ENCODE measurements around the gene HSBP1.

Gene HSBP1

DNA sequence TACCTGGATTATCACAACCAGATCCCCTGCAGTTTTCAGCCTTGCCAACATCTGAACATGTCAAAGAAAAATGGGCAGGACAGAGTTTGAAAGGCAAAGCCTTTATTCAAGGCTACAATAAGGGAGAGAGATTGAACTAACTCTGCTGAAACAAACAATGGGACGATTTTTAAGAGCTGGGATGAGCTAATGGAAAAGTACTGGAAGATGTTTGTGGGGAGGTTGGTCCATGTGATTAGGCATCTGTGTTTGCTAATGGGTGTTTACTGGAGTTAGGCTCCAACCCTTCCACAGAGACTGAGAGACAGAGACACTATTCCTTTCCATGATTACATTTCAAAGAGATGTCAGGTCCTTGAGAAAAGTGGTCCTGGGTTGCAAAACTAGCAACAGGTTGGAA, 35.0 kb upstream of the HSBP1 start:
- no peaks in the 10 kb centered on the region for H3F3A ChIP-seq (ENCODE audit: low read depth)
- H3K4me1 ChIP-seq (ENCODE audit: insufficient read depth, low read length, poor library complexity, severe bottlenecking), result peaks cover 36% of the 10 kb centered on the region
- no peaks in the 10 kb centered on the region for H3K9me3 ChIP-seq (ENCODE audit: insufficient read depth, low read depth, low read length)
- no peaks in the 10 kb centered on the region for H3K9me2 ChIP-seq (replicated peaks; ENCODE audit: low read depth, low read length)
- no peaks in the 10 kb centered on the region for H3K36me3 ChIP-seq (ENCODE audit: insufficient read depth, low read length)
- TF ChIP-seq, protein P1, sequence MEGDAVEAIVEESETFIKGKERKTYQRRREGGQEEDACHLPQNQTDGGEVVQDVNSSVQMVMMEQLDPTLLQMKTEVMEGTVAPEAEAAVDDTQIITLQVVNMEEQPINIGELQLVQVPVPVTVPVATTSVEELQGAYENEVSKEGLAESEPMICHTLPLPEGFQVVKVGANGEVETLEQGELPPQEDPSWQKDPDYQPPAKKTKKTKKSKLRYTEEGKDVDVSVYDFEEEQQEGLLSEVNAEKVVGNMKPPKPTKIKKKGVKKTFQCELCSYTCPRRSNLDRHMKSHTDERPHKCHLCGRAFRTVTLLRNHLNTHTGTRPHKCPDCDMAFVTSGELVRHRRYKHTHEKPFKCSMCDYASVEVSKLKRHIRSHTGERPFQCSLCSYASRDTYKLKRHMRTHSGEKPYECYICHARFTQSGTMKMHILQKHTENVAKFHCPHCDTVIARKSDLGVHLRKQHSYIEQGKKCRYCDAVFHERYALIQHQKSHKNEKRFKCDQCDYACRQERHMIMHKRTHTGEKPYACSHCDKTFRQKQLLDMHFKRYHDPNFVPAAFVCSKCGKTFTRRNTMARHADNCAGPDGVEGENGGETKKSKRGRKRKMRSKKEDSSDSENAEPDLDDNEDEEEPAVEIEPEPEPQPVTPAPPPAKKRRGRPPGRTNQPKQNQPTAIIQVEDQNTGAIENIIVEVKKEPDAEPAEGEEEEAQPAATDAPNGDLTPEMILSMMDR (conservative IDR thresholded peaks at IDR 0.05; ENCODE audit: low read length), result no peak
- no peak for TF ChIP-seq EZH2phosphoT487 (IDR thresholded peaks at IDR 0.05; ENCODE audit: borderline replicate concordance)
- no peaks in the 10 kb centered on the region for H4K20me1 ChIP-seq (ENCODE audit: insufficient read depth, low read length, poor library complexity, severe bottlenecking)
- no peak overlapping the region for H3K4me2 ChIP-seq (ENCODE audit: low read depth, low read length, poor library complexity, severe bottlenecking)
- H2AFZ ChIP-seq (ENCODE audit: low read length), result no peak overlapping the region
- no peaks in the 10 kb centered on the region for H3K79me2 ChIP-seq (ENCODE audit: insufficient read depth, low read length)
- H3K9ac ChIP-seq (ENCODE audit: low read depth, low read length, poor library complexity, severe bottlenecking), result no peak overlapping the region
- no peaks in the 10 kb centered on the region for H3K27me3 ChIP-seq (ENCODE audit: insufficient read depth, low read length, poor library complexity, severe bottlenecking)
- H3K4me3 ChIP-seq (ENCODE audit: low read length, poor library complexity, severe bottlenecking), result no peak overlapping the region

DNA sequence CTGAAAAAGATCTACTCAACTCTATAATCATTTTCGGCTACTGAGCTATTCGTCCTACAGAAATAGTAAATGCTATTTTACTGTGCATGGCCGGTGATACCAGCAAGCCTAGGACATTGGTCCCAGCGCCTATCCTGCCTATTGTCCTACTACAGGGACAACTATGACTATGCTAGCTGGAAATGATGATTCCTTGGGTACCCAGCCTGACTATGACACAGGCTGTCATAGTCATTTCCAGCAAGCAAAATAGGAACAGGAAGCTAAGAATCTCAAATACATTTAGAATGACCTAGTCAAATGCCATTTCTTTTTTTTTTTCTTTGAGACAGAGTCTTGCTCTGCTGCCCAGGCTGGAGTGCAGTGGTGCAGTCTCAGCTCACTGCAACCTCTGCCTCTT, 33.7 kb upstream of the HSBP1 start:
- no peak for TF ChIP-seq EZH2phosphoT487 (IDR thresholded peaks at IDR 0.05; ENCODE audit: borderline replicate concordance)
- TF ChIP-seq, protein P1 (conservative IDR thresholded peaks at IDR 0.05; ENCODE audit: low read length), result no peak
- no peak overlapping the region for H3K9ac ChIP-seq (ENCODE audit: low read depth, low read length, poor library complexity, severe bottlenecking)
- no peaks in the 10 kb centered on the region for H3K9me2 ChIP-seq (replicated peaks; ENCODE audit: low read depth, low read length)
- no peak overlapping the region for H3K4me2 ChIP-seq (ENCODE audit: low read depth, low read length, poor library complexity, severe bottlenecking)
- no peaks in the 10 kb centered on the region for H3K9me3 ChIP-seq (ENCODE audit: insufficient read depth, low read depth, low read length)
- H3K36me3 ChIP-seq (ENCODE audit: insufficient read depth, low read length), result no peaks in the 10 kb centered on the region
- H3K27me3 ChIP-seq (ENCODE audit: insufficient read depth, low read length, poor library complexity, severe bottlenecking), result no peaks in the 10 kb centered on the region
- H4K20me1 ChIP-seq (ENCODE audit: insufficient read depth, low read length, poor library complexity, severe bottlenecking), result no peaks in the 10 kb centered on the region
- peaks cover 28% of the 10 kb centered on the region for H3K4me1 ChIP-seq (ENCODE audit: insufficient read depth, low read length, poor library complexity, severe bottlenecking)
- no peaks in the 10 kb centered on the region for H3F3A ChIP-seq (ENCODE audit: low read depth)
- H3K4me3 ChIP-seq (ENCODE audit: low read length, poor library complexity, severe bottlenecking), result no peak overlapping the region
- peak overlapping the region; percentile 22; the same call in 1 of the 2 replicates for H2AFZ ChIP-seq (ENCODE audit: low read length)
- H3K79me2 ChIP-seq (ENCODE audit: insufficient read depth, low read length), result no peaks in the 10 kb centered on the region

DNA sequence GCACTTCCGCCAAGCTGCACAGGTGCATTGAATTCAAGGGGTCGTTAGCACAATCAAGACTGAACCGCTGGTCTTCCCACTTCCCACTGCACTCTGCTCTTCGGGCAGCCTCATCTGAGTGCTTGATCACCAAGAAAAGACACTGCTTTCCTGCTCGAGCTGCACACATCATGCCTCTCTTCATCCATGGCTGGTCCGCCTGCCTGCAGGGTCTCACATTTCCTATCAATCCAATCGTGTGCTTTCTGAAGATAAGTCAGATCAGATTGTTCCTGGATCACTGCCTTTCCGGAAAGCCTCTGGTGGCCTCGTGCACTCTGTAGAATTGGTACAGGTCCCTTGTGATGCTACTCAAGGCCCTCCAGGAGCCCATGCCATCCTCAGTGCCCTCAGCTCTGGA, 30.8 kb upstream of the HSBP1 start:
- H3K27me3 ChIP-seq (ENCODE audit: insufficient read depth, low read length, poor library complexity, severe bottlenecking), result no peaks in the 10 kb centered on the region
- no peaks in the 10 kb centered on the region for H3F3A ChIP-seq (ENCODE audit: low read depth)
- H3K4me2 ChIP-seq (ENCODE audit: low read depth, low read length, poor library complexity, severe bottlenecking), result no peak overlapping the region
- no peaks in the 10 kb centered on the region for H3K9me3 ChIP-seq (ENCODE audit: insufficient read depth, low read depth, low read length)
- peaks cover 16% of the 10 kb centered on the region for H3K4me1 ChIP-seq (ENCODE audit: insufficient read depth, low read length, poor library complexity, severe bottlenecking)
- no peaks in the 10 kb centered on the region for H3K9me2 ChIP-seq (replicated peaks; ENCODE audit: low read depth, low read length)
- H3K36me3 ChIP-seq (ENCODE audit: insufficient read depth, low read length), result no peaks in the 10 kb centered on the region
- H3K4me3 ChIP-seq (ENCODE audit: low read length, poor library complexity, severe bottlenecking), result no peak overlapping the region
- TF ChIP-seq, protein P1 (conservative IDR thresholded peaks at IDR 0.05; ENCODE audit: low read length), result no peak
- TF ChIP-seq EZH2phosphoT487 (IDR thresholded peaks at IDR 0.05; ENCODE audit: borderline replicate concordance), result no peak
- no peak overlapping the region for H3K9ac ChIP-seq (ENCODE audit: low read depth, low read length, poor library complexity, severe bottlenecking)
- no peak overlapping the region for H2AFZ ChIP-seq (ENCODE audit: low read length)
- no peaks in the 10 kb centered on the region for H3K79me2 ChIP-seq (ENCODE audit: insufficient read depth, low read length)
- H4K20me1 ChIP-seq (ENCODE audit: insufficient read depth, low read length, poor library complexity, severe bottlenecking), result no peaks in the 10 kb centered on the region
